Natural killer cell treated with Interleukin-12 subunit alpha and Interleukin-12 subunit beta and Interleukin-15 and Interleukin-18, amount 100 ng/mL, for 72 hours (primary cell): ENCODE measurements around the gene KCNQ1. TPM values are rescaled to one million over a fixed set of nuclear protein-coding genes. Genes with fewer than 3 reads are reported as not detected.

Experiments
- ATAC-seq, 2 donors: fragments of 150-1000 bp; cut with Tn5 transposase in 1 of 2; sonication (Bioruptor Pico), chemical (Tn5 transposase) in 1 of 2; 2 replicates each; pipeline ENCODE4 v1.10.0; 2021
- DNase-seq: peaks from one replicate; pipeline ENCODE4 v3.0.0; 2022; ENCODE audit warnings: low spot score
- H3K27ac Mint-ChIP-seq, 2 donors: 1 replicate in 1 of 2; 2 replicates in 1 of 2; pipeline ENCODE4 v1.8.0; 2022; ENCODE audit warnings: mixed read lengths in 2 of 2, mild to moderate bottlenecking in 1 of 2, moderate library complexity in 1 of 2
- H3K27me3 Mint-ChIP-seq, 2 donors: 1 replicate in 1 of 2; 2 replicates in 1 of 2; pipeline ENCODE4 v1.8.0; 2022; ENCODE audit warnings: mixed read lengths in 2 of 2
- H3K36me3 Mint-ChIP-seq: one replicate; pipeline ENCODE4 v1.8.0; 2022; ENCODE audit warnings: mixed read lengths
- H3K4me1 Mint-ChIP-seq, 2 donors: 1 replicate in 1 of 2; 2 replicates in 1 of 2; pipeline ENCODE4 v1.8.0; 2022; ENCODE audit warnings: low read depth in 2 of 2, mixed read lengths in 2 of 2, mild to moderate bottlenecking in 1 of 2
- H3K4me3 Mint-ChIP-seq: one replicate; pipeline ENCODE4 v1.8.0; 2022; ENCODE audit warnings: mixed read lengths
- H3K9me3 Mint-ChIP-seq: 2 replicates; pipeline ENCODE4 v1.8.0; 2022; ENCODE audit warnings: mixed read lengths
- total RNA-seq, 2 donors: library from RNA; stranded (reverse); gene quantifications; one replicate each; pipeline ENCODE4 v1.2.3, GENCODE V29; 2022

KCNQ1 gene
- total RNA-seq, 2 donors from 2014 or later = 0.19 to 1.4 TPM

- no peak for DNase-seq
- Mint-ChIP-seq H3K9me3 (no peaks in the 10 kb centered on the region), H3K27ac (no peak overlapping the region), H3K4me1 (no peaks in the 10 kb centered on the region), H3K4me3 (no peak overlapping the region), H3K36me3 (no peaks in the 10 kb centered on the region), H3K27me3 (no peaks in the 10 kb centered on the region)
- ATAC-seq = no peak
Observed at GRCh38 chr11:2415601-2416380, 29.0 kb upstream of the KCNQ1 start.

GRCh38 chr11:2416765-2417164 lies 28.0 kb upstream of the KCNQ1 start:
- no peaks in the 10 kb centered on the region for H3K9me3 Mint-ChIP-seq
- no peaks in the 10 kb centered on the region for H3K36me3 Mint-ChIP-seq
- no peak for DNase-seq
- H3K4me3 Mint-ChIP-seq = no peak overlapping the region
- H3K27ac Mint-ChIP-seq = no peak overlapping the region
- H3K4me1 Mint-ChIP-seq = no peaks in the 10 kb centered on the region
- H3K27me3 Mint-ChIP-seq = no peaks in the 10 kb centered on the region
- no peak for ATAC-seq

- ATAC-seq (no peak), DNase-seq (no peak)
- Mint-ChIP-seq H3K4me3 (no peak overlapping the region), H3K4me1 (no peaks in the 10 kb centered on the region), H3K27ac (no peak overlapping the region), H3K27me3 (no peaks in the 10 kb centered on the region), H3K9me3 (no peaks in the 10 kb centered on the region), H3K36me3 (no peaks in the 10 kb centered on the region)
Observed at GRCh38 chr11:2417856-2418692, 26.7 kb upstream of the KCNQ1 start.

DNA sequence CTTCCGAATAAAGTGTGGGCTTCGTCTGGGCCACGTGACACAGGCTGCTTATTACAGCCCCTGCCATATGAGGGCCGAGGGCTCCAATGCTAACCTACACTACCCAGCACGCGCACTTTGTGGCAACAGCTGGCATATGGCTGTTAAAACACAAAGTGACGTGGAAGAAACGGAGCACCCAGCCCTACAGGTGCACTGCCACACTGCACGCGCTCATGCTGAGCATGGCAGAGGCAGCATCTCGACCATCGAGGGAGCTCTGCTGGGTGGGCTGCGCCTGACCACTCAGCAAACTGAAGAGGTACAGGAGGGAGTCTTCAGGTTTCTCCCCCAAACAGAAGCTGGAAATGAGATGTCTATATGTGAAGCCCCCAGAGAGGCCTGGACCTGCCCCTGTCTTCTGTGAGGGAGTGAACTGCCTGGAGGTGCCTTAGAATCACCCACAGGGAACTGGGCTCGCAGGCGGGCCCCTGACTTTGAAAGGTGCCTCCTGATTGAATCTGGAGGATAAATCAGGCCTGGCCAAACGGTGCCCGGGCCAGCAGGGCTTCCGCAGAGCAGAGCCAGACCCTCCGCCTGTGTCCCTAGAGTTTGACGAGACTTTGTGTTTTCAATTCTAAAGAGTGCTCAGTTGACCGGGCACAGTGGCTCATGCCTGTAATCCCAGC lies 26.0 kb upstream of the KCNQ1 start:
- H3K4me1 Mint-ChIP-seq = no peaks in the 10 kb centered on the region
- DNase-seq (no peak), ATAC-seq (no peak)
- H3K4me3 Mint-ChIP-seq = no peak overlapping the region
- H3K36me3 Mint-ChIP-seq = no peaks in the 10 kb centered on the region
- no peaks in the 10 kb centered on the region for H3K9me3 Mint-ChIP-seq
- H3K27ac Mint-ChIP-seq = no peak overlapping the region
- no peaks in the 10 kb centered on the region for H3K27me3 Mint-ChIP-seq

DNA sequence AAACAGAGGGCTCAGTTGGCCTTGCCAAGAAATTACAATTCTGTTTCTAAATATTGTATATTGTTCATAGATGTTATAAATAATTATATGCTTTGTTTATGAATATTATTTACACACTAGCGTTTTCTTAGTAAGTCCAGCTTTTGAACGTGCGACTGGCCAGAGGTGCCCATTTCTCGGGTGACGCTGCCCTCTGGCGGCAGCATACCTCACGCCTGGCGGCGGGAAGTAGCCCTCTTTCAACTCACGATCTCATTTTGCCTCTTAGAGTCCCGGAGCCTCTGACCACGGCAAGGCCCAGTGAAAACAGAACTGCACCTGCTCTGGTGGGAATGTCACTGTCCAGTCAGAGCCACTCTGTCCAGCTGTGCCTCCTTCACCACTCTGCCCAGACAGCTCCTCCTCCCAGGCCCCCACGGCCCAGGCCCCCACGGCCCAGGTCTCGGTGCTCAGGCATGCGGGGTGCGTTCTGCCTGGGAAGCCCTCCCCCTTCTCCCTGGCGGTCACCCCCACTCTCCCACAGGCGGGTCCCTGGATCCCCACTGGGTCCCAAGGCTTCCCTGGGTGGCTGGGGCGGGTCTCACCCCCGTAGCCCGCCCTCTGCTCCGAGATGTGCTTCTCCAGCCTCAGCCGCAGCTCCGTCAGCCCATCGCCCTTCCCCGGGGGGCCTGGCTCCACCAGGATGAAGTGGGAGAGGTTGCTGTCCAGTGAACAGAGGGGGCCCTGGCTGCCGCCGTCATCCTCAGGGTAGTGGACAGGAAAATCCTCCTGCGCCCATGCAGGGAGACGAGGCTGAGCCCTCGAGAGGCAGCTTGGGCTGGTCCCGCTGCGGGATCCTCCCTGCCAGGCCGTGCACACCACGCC lies 24.9 kb upstream of the KCNQ1 start:
- Mint-ChIP-seq H3K36me3 (no peaks in the 10 kb centered on the region), H3K9me3 (no peaks in the 10 kb centered on the region), H3K4me1 (no peaks in the 10 kb centered on the region), H3K4me3 (no peak overlapping the region), H3K27ac (no peak overlapping the region), H3K27me3 (no peaks in the 10 kb centered on the region)
- ATAC-seq = peak; percentile 48 to 55
- DNase-seq = no peak

DNA sequence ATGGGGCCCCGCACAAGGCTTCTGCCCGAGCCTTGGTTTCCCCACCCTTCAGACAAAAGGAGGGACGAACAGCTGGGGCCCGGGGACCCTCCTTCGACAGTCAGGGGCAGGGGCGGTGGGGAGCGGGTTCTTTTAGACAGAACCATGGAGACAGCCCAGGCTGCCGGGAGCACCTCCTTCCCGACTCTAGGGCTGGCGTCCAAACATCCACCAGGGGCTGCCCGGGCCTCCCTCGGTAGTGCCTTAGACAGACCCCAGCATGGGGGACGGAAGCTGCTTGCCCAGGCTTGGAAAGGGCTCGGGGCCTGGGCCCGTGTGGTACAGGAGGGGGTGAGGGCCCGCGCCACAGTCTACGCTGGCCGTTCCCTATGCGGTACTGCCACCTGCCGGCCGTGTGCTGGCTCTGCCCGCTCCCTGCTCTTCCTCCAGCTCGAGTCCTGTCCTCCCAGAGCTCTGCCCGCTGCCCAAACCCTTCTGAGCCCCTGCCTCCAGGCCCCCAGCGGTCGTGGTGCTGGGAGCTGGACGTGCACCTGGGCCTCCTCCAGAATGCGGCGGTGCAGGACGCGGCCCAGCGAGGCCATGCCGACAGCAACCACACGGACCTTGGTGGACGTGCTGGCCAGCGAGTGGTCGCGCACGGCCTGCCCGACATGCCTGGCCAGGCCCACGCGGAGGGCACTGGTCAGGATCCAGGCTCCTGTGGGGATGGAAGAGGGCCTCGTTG lies 24.1 kb upstream of the KCNQ1 start:
- Mint-ChIP-seq H3K9me3 (no peaks in the 10 kb centered on the region), H3K4me1 (no peaks in the 10 kb centered on the region), H3K27me3 (no peaks in the 10 kb centered on the region), H3K27ac (no peak overlapping the region), H3K4me3 (no peak overlapping the region), H3K36me3 (no peaks in the 10 kb centered on the region)
- ATAC-seq (peak; percentile 84 to 88), DNase-seq (no peak)

DNA sequence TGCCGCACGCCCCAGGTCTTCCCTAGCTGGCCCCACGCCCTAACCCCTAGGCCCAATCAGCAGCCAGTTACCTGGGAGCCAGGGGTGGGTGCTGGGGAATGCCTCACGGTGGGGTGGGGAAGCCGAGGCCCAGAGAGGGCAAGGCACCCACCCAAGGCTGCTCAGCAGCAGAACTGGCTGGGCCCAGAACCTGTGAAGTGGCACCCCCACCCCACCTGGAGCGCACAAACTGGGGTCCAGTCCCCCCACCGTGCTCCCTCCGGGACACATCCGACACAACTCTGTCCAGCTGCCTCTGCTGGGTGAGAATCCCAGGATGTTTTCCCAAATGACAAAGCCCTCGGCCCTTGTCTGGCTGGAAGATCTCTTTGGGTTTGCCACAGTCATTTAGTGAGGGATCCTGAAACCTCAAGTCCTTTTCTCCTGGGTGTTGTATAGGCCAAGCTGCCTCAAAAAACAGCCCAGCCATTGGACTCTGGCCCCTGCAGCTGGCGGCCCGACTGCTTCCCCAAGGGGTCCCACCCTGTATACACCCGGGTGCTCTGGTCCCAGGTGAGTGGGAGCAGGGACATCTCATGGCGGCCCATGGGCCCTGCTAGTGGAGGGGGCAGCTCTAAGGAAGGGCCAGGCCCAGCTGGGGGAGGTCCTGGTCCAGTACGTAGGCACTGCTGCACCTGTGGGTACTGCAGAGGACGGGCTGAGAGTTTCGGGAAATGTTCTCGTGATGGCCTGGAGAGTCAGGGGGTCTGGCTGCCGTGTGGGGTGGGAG lies 23.4 kb upstream of the KCNQ1 start:
- H3K27me3 Mint-ChIP-seq = no peaks in the 10 kb centered on the region
- no peak overlapping the region for H3K4me3 Mint-ChIP-seq
- no peaks in the 10 kb centered on the region for H3K36me3 Mint-ChIP-seq
- H3K4me1 Mint-ChIP-seq = no peaks in the 10 kb centered on the region
- no peak for DNase-seq
- ATAC-seq = no peak
- H3K27ac Mint-ChIP-seq = no peak overlapping the region
- H3K9me3 Mint-ChIP-seq = no peaks in the 10 kb centered on the region

DNA sequence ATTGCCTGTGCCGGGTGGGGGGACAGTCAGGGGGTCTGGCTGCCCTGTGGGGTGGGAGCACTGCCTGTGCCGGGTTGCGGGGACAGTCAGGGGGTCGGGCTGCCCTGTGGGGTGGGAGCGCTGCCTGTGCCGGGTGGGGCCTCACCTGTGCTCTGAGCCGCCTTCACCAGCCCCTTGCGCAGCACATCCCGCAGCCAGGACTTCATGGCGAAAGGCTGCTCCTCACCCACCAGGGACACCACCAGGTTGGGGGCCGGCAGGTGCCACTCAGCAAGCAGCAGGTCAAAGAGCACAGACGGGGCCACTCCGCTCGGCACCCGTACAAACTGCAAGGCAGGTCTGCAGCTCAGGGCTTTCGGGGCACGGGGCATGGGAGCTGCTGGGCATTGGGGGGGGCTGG lies 22.8 kb upstream of the KCNQ1 start:
- no peaks in the 10 kb centered on the region for H3K36me3 Mint-ChIP-seq
- no peak overlapping the region for H3K4me3 Mint-ChIP-seq
- ATAC-seq (no peak), DNase-seq (no peak)
- H3K4me1 Mint-ChIP-seq = no peaks in the 10 kb centered on the region
- no peaks in the 10 kb centered on the region for H3K9me3 Mint-ChIP-seq
- H3K27ac Mint-ChIP-seq = no peak overlapping the region
- no peaks in the 10 kb centered on the region for H3K27me3 Mint-ChIP-seq

- no peak overlapping the region for H3K4me3 Mint-ChIP-seq
- DNase-seq (no peak), ATAC-seq (no peak)
- no peaks in the 10 kb centered on the region for H3K4me1 Mint-ChIP-seq
- no peak overlapping the region for H3K27ac Mint-ChIP-seq
- no peaks in the 10 kb centered on the region for H3K27me3 Mint-ChIP-seq
- no peaks in the 10 kb centered on the region for H3K36me3 Mint-ChIP-seq
- H3K9me3 Mint-ChIP-seq = no peaks in the 10 kb centered on the region
Observed at GRCh38 chr11:2422461-2423156, 22.2 kb upstream of the KCNQ1 start.

GRCh38 chr11:2423157-2424025 lies 21.4 kb upstream of the KCNQ1 start:
- ATAC-seq (no peak), DNase-seq (no peak)
- Mint-ChIP-seq H3K27me3 (no peaks in the 10 kb centered on the region), H3K27ac (no peak overlapping the region), H3K36me3 (no peaks in the 10 kb centered on the region), H3K9me3 (no peaks in the 10 kb centered on the region), H3K4me1 (no peaks in the 10 kb centered on the region), H3K4me3 (no peak overlapping the region)

GRCh38 chr11:2424811-2425495 lies 19.9 kb upstream of the KCNQ1 start:
- no peaks in the 10 kb centered on the region for H3K27me3 Mint-ChIP-seq
- H3K27ac Mint-ChIP-seq = no peak overlapping the region
- no peak overlapping the region for H3K4me3 Mint-ChIP-seq
- ATAC-seq (no peak), DNase-seq (no peak)
- H3K9me3 Mint-ChIP-seq = no peaks in the 10 kb centered on the region
- no peaks in the 10 kb centered on the region for H3K36me3 Mint-ChIP-seq
- no peaks in the 10 kb centered on the region for H3K4me1 Mint-ChIP-seq
